NCI-H128 (cell line): ENCODE measurements around the gene GNB2.

Experiments used
- DNase-seq: peaks from one replicate; lab custom pipeline; 2025; ENCODE audit not compliant: unreplicated experiment; lab: John Stamatoyannopoulos, UW

The GNB2 gene

GRCh38 chr7:100680576-100681271, 7.2 kb downstream of the GNB2 start:
- DNase-seq, result no peak

GRCh38 chr7:100681491-100682227, 8.1 kb downstream of the GNB2 start:
- DNase-seq, result no peak

GRCh38 chr7:100682228-100682741, 8.7 kb downstream of the GNB2 start:
- DNase-seq, result no peak

- DNase-seq, result no peak
Measured at GRCh38 chr7:100682991-100683658, 9.6 kb downstream of the GNB2 start.

- DNase-seq, result no peak
Measured at GRCh38 chr7:100683659-100684533, 10.4 kb downstream of the GNB2 start.

GRCh38 chr7:100684534-100685042, 11.0 kb downstream of the GNB2 start:
- DNase-seq, result no peak

- no peak for DNase-seq
Measured at GRCh38 chr7:100685049-100685605, 11.6 kb downstream of the GNB2 start.

GRCh38 chr7:100685631-100686145, 12.1 kb downstream of the GNB2 start:
- no peak for DNase-seq

- no peak for DNase-seq
Measured at GRCh38 chr7:100686201-100686821, 12.8 kb downstream of the GNB2 start.

GRCh38 chr7:100686822-100687211, 13.3 kb downstream of the GNB2 start:
- DNase-seq, result no peak

- DNase-seq, result no peak
Measured at GRCh38 chr7:100687261-100687660, 13.7 kb downstream of the GNB2 start.

- no peak for DNase-seq
Measured at GRCh38 chr7:100687751-100688300, 14.3 kb downstream of the GNB2 start.

GRCh38 chr7:100688326-100688860, 14.9 kb downstream of the GNB2 start:
- DNase-seq, result no peak

- DNase-seq, result no peak
Measured at GRCh38 chr7:100689230-100690135, 15.9 kb downstream of the GNB2 start.

GRCh38 chr7:100691676-100692577, 18.4 kb downstream of the GNB2 start:
- peak; percentile 77 for DNase-seq

- DNase-seq, result no peak
Measured at GRCh38 chr7:100692578-100692961, 19.0 kb downstream of the GNB2 start.
